H9 (cell line): ENCODE results near the gene PHYHIPL. TPM values are rescaled to one million over a fixed set of nuclear protein-coding genes. Genes with fewer than 3 reads are reported as not detected.

ENCODE experiments used
- DNase-seq: peaks from one replicate; pipeline ENCODE4 v3.0.0-alpha.2; 2017
- H2AFZ ChIP-seq: one replicate; pipeline ENCODE4 v1.6.1; 2013; ENCODE audit warnings: mild to moderate bottlenecking, low read length, control low read depth, moderate library complexity
- H2AK5ac ChIP-seq: 2 replicates; pipeline ENCODE4 v1.6.1; 2013; ENCODE audit warnings: low read length, control low read depth, mixed read lengths; ENCODE audit not compliant: insufficient read length
- H2BK120ac ChIP-seq: one replicate; pipeline ENCODE4 v1.6.1; 2013; ENCODE audit warnings: low read depth, mild to moderate bottlenecking, low read length, control low read depth, inconsistent platforms; ENCODE audit not compliant: poor library complexity, severe bottlenecking
- H2BK12ac ChIP-seq: 2 replicates; pipeline ENCODE4 v1.6.1; 2013; ENCODE audit warnings: low read length, control low read depth, mixed read lengths, low read depth; ENCODE audit not compliant: insufficient read length
- H2BK15ac ChIP-seq: 2 replicates; pipeline ENCODE4 v1.6.1; 2013; ENCODE audit warnings: low read depth, low read length, control low read depth
- H2BK20ac ChIP-seq: one replicate; pipeline ENCODE4 v1.6.1; 2013; ENCODE audit warnings: low read depth, mild to moderate bottlenecking, low read length, control low read depth, inconsistent platforms; ENCODE audit not compliant: poor library complexity, severe bottlenecking
- H2BK5ac ChIP-seq: 2 replicates; pipeline ENCODE4 v1.6.1; 2013; ENCODE audit warnings: low read length, control low read depth, mixed read lengths; ENCODE audit not compliant: insufficient read length
- H3K14ac ChIP-seq: 2 replicates; pipeline ENCODE4 v1.6.1; 2013; ENCODE audit warnings: low read length, control low read depth; ENCODE audit not compliant: insufficient read depth
- H3K18ac ChIP-seq: 2 replicates; pipeline ENCODE4 v1.6.1; 2013; ENCODE audit warnings: low read depth, mild to moderate bottlenecking, mixed read lengths, low read length, control low read depth; ENCODE audit not compliant: insufficient read length
- H3K23ac ChIP-seq: 2 replicates; pipeline ENCODE4 v1.6.1; 2013; ENCODE audit warnings: low read length, control low read depth, mixed read lengths, low read depth; ENCODE audit not compliant: insufficient read length
- H3K23me2 ChIP-seq: 2 replicates; pipeline ENCODE4 v1.6.1; 2013; ENCODE audit warnings: low read depth, mild to moderate bottlenecking, mixed read lengths, low read length, control low read depth; ENCODE audit not compliant: insufficient read length, poor library complexity, severe bottlenecking
- H3K27ac ChIP-seq: 2 replicates; pipeline ENCODE4 v1.5.1; 2013; ENCODE audit warnings: low read length, control low read depth, mixed read lengths, low read depth; ENCODE audit not compliant: insufficient read length
- H3K27me3 ChIP-seq: 2 replicates; pipeline ENCODE4 v1.6.1; 2013; ENCODE audit warnings: low read length, control low read depth, inconsistent platforms; ENCODE audit not compliant: insufficient read depth
- H3K4ac ChIP-seq: 2 replicates; pipeline ENCODE4 v1.6.1; 2013; ENCODE audit warnings: low read depth, mild to moderate bottlenecking, control low read depth, inconsistent platforms, low read length, moderate library complexity
- H3K4me1 ChIP-seq: 2 replicates; pipeline ENCODE4 v1.6.1; 2013; ENCODE audit warnings: low read length, control low read depth, inconsistent platforms; ENCODE audit not compliant: insufficient read depth
- H3K4me2 ChIP-seq: 2 replicates; pipeline ENCODE4 v1.6.1; 2013; ENCODE audit warnings: low read length, control low read depth, mixed read lengths; ENCODE audit not compliant: insufficient read length, insufficient read depth
- H3K56ac ChIP-seq: 2 replicates; pipeline ENCODE4 v1.6.1; 2013; ENCODE audit warnings: low read depth, mild to moderate bottlenecking, mixed read lengths, low read length, control low read depth; ENCODE audit not compliant: insufficient read length
- H3K79me1 ChIP-seq: 2 replicates; pipeline ENCODE4 v1.6.1; 2013; ENCODE audit warnings: low read depth, mild to moderate bottlenecking, moderate library complexity, low read length, control low read depth, inconsistent platforms; ENCODE audit not compliant: insufficient read depth, poor library complexity, severe bottlenecking
- H3K79me2 ChIP-seq: 2 replicates; pipeline ENCODE4 v1.6.1; 2013; ENCODE audit warnings: low read length, control low read depth, inconsistent platforms; ENCODE audit not compliant: insufficient read depth
- H3K9ac ChIP-seq: 2 replicates; pipeline ENCODE4 v1.6.1; 2013; ENCODE audit warnings: low read length, control low read depth, mixed read lengths; ENCODE audit not compliant: insufficient read length; ENCODE audit errors: extremely low read depth
- H3K9me3 ChIP-seq: one replicate; pipeline ENCODE4 v1.6.1; 2013; ENCODE audit warnings: low read depth, low read length, inconsistent platforms; ENCODE audit not compliant: control insufficient read depth
- H3T11ph ChIP-seq: one replicate; pipeline ENCODE4 v1.6.1; 2013; ENCODE audit warnings: mild to moderate bottlenecking, low read length, control low read depth, inconsistent platforms
- H4K20me1 ChIP-seq: one replicate; pipeline ENCODE4 v1.6.1; 2013; ENCODE audit not compliant: control insufficient read depth, insufficient read length, insufficient read depth
- H4K5ac ChIP-seq: 2 replicates; pipeline ENCODE4 v1.6.1; 2013; ENCODE audit warnings: low read depth, mild to moderate bottlenecking, mixed read lengths, low read length, control low read depth; ENCODE audit not compliant: insufficient read length
- H4K8ac ChIP-seq: replicated peaks from 2 replicates; pipeline ENCODE4 v1.6.1; 2013; ENCODE audit warnings: low read length, control low read depth, mixed read lengths, low read depth; ENCODE audit not compliant: insufficient read length
- H4K91ac ChIP-seq: 2 replicates; pipeline ENCODE4 v1.6.1; 2013; ENCODE audit warnings: low read depth, mild to moderate bottlenecking, moderate library complexity, mixed read lengths, low read length, control low read depth; ENCODE audit not compliant: insufficient read length
- H3K27ac Mint-ChIP-seq, 3 experiments: 2 replicates in 2 of 3; 3 replicates in 1 of 3; pipeline ENCODE4 v1.8.0; 2020 to 2021; ENCODE audit warnings: mixed read lengths in 3 of 3, mild to moderate bottlenecking in 1 of 3, moderate library complexity in 1 of 3
- H3K27me3 Mint-ChIP-seq: 2 replicates; pipeline ENCODE4 v1.8.0; 2021; ENCODE audit warnings: low read depth, mild to moderate bottlenecking, moderate library complexity, mixed read lengths
- H3K36me3 Mint-ChIP-seq, 3 experiments: 2 replicates in 2 of 3; 3 replicates in 1 of 3; pipeline ENCODE4 v1.8.0; 2020 to 2021; ENCODE audit warnings: low read depth in 3 of 3, mixed read lengths in 3 of 3; ENCODE audit not compliant: insufficient read depth in 1 of 3
- H3K4me1 Mint-ChIP-seq, 2 experiments: 2 replicates each; pipeline ENCODE4 v1.8.0; 2020; ENCODE audit warnings: mixed read lengths in 2 of 2
- H3K4me3 Mint-ChIP-seq, 2 experiments: 2 replicates in 1 of 2; 3 replicates in 1 of 2; pipeline ENCODE4 v1.8.0; 2020 to 2021; ENCODE audit warnings: mild to moderate bottlenecking in 2 of 2, mixed read lengths in 2 of 2, moderate library complexity in 1 of 2
- H3K9me3 Mint-ChIP-seq, 2 experiments: 2 replicates in 1 of 2; 3 replicates in 1 of 2; pipeline ENCODE4 v1.8.0; 2020; ENCODE audit warnings: mild to moderate bottlenecking in 2 of 2, mixed read lengths in 2 of 2, moderate library complexity in 1 of 2
- CTCF ChIP-seq: fragments of 200-600 bp; sonication (generic); conservative IDR thresholded peaks from 3 replicates; pipeline ENCODE4 v1.8.0; 2021; ENCODE audit warnings: antibody characterized with exemption, mild to moderate bottlenecking
- WGBS: extraction: QIAGEN DNeasy Blood & Tissue Kit; methylation state at CpG from one replicate; pipeline ENCODE4 v1.1.7; 2013; ENCODE audit warnings: missing lambda C conversion rate, low lambda C conversion rate, mixed read lengths; ENCODE audit not compliant: insufficient read length; ENCODE audit errors: extremely low coverage; 5-methylcytosine and 5-hydroxymethylcytosine counted together
- total RNA-seq: library from RNA; stranded (reverse); gene quantifications from 2 replicates; pipeline ENCODE4 v1.2.1, GENCODE V29; 2021

The PHYHIPL gene
- total RNA-seq, 1 experiment from 2014 or later = 0.44 TPM

- no peak for TF ChIP-seq CTCF
Observed at GRCh38 chr10:59143544-59143943, 32.9 kb upstream of the PHYHIPL start.

More at GRCh38 chr10:59143544-59143943, 32.9 kb upstream of the PHYHIPL start:
- Mint-ChIP-seq H3K36me3 (no peaks in the 10 kb centered on the region), H3K4me1 (no peaks in the 10 kb centered on the region), H3K27me3 (0 out of 2 replicates have a peak, but pooled peaks cover 2% of the 10 kb centered on the region), H3K9me3 (no peaks in the 10 kb centered on the region), H3K27ac (no peak overlapping the region), H3K4me3 (no peak overlapping the region)
- Histone ChIP-seq H4K8ac (no peak overlapping the region), H2BK5ac (no peak overlapping the region), H2BK12ac (no peak overlapping the region), H2AK5ac (no peak overlapping the region), H2BK15ac (no peak overlapping the region), H3T11ph (no peak overlapping the region), H4K20me1 (no peaks in the 10 kb centered on the region), H4K91ac (no peak overlapping the region), H3K9me3 (no peaks in the 10 kb centered on the region), H2BK120ac (no peak overlapping the region), H3K14ac (no peak overlapping the region), H3K4ac (no peak overlapping the region), H3K56ac (no peak overlapping the region), H3K9ac (no peak overlapping the region), H4K5ac (no peak overlapping the region), H3K27me3 (no peaks in the 10 kb centered on the region), H3K23me2 (no peaks in the 10 kb centered on the region), H3K18ac (no peak overlapping the region), H3K27ac (no peak overlapping the region), H2BK20ac (no peak overlapping the region), H3K79me2 (no peaks in the 10 kb centered on the region), H3K4me1 (no peaks in the 10 kb centered on the region), H3K79me1 (no peaks in the 10 kb centered on the region), H3K4me2 (no peak overlapping the region), H2AFZ (no peak overlapping the region), H3K23ac (no peak overlapping the region)
- no CpG with 5 or more reads among the region's 1 CpG for WGBS
- DNase-seq = no peak
